HUES64 (cell line): Measurements from ENCODE around the gene ASTL.
"Not testable (repeated sequence)": the region's sequence is repeated elsewhere in the genome, so short reads cannot be mapped to it uniquely, and the experiment has no call there.

Experiments used
- H3K27ac ChIP-seq: 2 replicates; pipeline ENCODE4 v1.7.0; 2013; ENCODE audit warnings: low read depth, low read length, inconsistent platforms
- H3K27me3 ChIP-seq: 2 replicates; pipeline ENCODE4 v1.6.1; 2013; ENCODE audit warnings: mild to moderate bottlenecking, low read length; ENCODE audit not compliant: insufficient read depth
- H3K36me3 ChIP-seq: 2 replicates; pipeline ENCODE4 v1.6.1; 2013; ENCODE audit warnings: mild to moderate bottlenecking, low read length; ENCODE audit not compliant: insufficient read depth
- H3K4me1 ChIP-seq: 2 replicates; pipeline ENCODE4 v1.6.1; 2013; ENCODE audit warnings: mild to moderate bottlenecking, low read length, moderate library complexity; ENCODE audit not compliant: insufficient read depth
- H3K4me3 ChIP-seq: 2 replicates; pipeline ENCODE4 v1.5.1; 2013; ENCODE audit warnings: mild to moderate bottlenecking, low read length, moderate library complexity
- H3K9ac ChIP-seq: 2 replicates; pipeline ENCODE4 v1.6.1; 2013; ENCODE audit warnings: mild to moderate bottlenecking, low read depth, low read length
- H3K9me3 ChIP-seq: 2 replicates; pipeline ENCODE4 v1.6.1; 2013; ENCODE audit warnings: low read depth, low read length; ENCODE audit not compliant: insufficient read depth
- WGBS: fragments of 150-250, 120-280 bp; methylation state at CpG from one replicate; pipeline ENCODE4 v1.1.7; 2013; ENCODE audit warnings: missing lambda C conversion rate; 5-methylcytosine and 5-hydroxymethylcytosine counted together

ASTL gene

DNA sequence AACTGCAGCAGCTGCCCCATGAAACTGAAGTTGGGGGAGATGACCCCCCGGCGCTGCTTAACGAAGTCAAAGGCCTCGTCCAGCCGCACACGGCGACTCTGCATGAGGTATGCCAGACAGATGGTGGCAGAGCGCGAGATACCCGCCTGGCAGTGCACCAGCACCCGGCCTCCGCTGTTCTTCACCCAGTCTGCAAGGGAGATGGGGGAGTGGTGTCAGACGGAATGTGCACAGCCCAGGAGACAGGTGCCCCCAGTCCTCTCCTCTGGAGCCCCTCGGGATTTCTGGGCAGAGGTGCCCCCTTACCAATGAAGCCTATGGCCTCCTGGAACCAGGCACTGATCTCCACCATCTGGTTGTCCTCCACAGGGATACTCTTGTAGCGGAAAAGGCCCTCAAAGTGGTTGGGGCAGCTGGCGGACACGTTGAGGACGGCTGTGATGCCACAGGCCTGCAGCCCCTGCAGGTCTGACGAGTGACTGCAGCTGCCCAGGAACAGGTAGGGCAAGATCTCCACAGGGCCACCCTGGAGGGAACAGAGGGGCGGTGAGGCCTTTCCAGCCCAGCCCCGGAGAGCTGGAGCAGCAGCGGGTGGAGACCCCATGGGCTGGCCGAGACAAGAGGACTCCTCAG is 5.7 kb upstream of the ASTL start:
- Histone ChIP-seq H3K4me1 (peaks cover 25% of the 10 kb centered on the region), H3K9me3 (no peaks in the 10 kb centered on the region), H3K36me3 (no peaks in the 10 kb centered on the region), H3K27ac (no peak overlapping the region), H3K4me3 (peak overlapping the region; percentile 57), H3K9ac (peak overlapping the region; percentile 79), H3K27me3 (peaks cover 31% of the 10 kb centered on the region)
- WGBS = 81% methylated on average over 23 of the region's 23 CpGs

DNA sequence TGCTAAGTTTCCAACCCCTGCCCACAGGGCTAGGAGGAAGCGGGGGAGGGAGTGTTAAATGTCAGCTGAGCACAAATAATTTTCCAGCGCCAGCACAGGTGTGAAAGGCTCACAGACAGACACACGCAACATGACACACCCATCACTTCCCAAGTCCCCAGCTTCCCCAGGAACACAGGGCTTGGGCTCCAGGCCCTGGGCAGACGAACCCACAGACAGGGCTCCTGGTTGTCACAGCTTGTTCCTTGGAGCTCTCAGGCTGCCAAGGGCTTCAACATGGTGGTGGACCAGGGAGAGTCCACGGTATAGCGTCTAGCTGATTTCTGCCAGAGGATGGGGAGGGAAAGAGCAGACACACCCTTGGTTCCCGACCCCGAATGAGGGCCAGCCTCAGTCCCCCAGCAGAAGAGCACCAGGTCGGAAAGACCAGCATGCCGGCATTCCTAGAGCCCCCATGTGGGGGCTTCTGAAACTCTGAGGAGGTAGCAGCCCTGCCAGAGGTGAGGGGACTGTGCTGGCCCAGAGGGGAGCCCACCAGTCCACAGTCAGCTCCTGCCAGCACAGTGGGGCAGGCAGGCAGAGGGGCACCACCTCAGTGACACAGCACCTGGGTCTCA is 5.0 kb upstream of the ASTL start:
- Histone ChIP-seq H3K27me3 (peaks cover 31% of the 10 kb centered on the region), H3K36me3 (no peaks in the 10 kb centered on the region), H3K9ac (no peak overlapping the region), H3K4me3 (no peak overlapping the region), H3K4me1 (peaks cover 21% of the 10 kb centered on the region), H3K27ac (no peak overlapping the region), H3K9me3 (no peaks in the 10 kb centered on the region)
- 93% methylated on average over 10 of the region's 10 CpGs for WGBS

DNA sequence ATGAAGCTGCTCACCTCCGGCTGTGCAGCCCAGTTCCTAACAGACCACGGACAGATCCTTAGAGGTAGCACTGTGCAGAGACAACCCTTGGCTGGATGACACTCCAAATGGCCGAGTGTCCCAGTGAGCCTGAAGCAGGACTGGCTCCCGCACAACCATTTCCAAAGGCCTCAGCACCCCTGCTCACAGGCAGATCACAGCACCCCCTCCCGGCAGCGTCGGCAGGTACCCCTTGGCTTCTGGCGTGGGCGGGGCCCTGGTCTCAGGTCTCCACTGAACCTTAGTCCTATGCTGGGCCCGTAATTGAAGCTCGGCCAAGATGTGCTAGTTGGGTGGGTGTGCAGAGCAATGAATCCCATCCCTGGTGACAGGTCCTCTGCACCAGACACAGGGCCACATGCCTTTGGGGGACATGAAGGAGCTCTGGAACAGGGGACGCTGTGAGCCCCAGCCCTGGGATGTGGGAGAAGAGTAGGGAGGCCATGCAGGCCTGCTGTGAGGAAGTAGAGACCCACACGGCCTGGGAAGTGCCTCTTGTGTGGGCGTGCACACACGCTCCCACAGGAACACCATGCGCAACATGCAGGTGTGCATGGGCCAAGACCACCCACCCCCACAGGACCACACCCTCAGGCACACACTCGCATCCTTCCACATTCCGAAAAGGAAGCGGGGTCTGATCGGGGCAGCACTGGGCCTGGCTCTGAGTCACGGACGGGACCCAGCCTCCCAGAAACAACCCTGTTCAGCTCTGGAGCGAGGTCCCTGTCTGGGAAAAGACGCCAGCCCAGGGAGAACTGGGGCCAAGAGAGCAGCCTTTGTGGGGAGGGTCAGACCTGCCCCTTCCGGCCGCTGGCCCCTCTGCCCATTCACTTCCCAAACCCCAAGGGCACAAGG is 4.2 kb upstream of the ASTL start:
- Histone ChIP-seq H3K9ac (no peak overlapping the region), H3K9me3 (no peaks in the 10 kb centered on the region), H3K27me3 (peaks cover 31% of the 10 kb centered on the region), H3K4me3 (no peak overlapping the region), H3K27ac (no peak overlapping the region), H3K36me3 (no peaks in the 10 kb centered on the region), H3K4me1 (peaks cover 18% of the 10 kb centered on the region)
- WGBS = 94% methylated on average over 26 of the region's 26 CpGs

DNA sequence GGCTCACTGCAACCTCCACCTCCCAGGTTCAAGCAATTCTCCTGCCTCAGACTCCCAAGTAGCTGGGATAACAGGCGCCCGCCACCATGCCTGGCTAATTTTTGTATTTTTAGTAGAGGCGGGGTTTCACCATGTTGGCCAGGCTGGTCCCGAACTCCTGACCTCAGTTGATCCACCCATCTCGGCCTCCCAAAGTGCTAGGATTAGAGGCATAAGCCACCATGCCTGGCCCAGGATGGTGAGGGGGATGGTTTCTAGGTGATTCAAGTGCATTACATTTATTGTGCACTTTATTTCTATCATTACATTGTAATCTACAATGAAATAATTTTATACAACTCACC is 3.3 kb upstream of the ASTL start:
- H3K4me3 ChIP-seq, H3K27ac ChIP-seq, H3K36me3 ChIP-seq, H3K9ac ChIP-seq, H3K9me3 ChIP-seq: not testable (repeated sequence)
- WGBS = 90% methylated on average over 5 of the region's 5 CpGs
- H3K4me1 ChIP-seq = peaks cover 18% of the 10 kb centered on the region
- peaks cover 26% of the 10 kb centered on the region for H3K27me3 ChIP-seq

DNA sequence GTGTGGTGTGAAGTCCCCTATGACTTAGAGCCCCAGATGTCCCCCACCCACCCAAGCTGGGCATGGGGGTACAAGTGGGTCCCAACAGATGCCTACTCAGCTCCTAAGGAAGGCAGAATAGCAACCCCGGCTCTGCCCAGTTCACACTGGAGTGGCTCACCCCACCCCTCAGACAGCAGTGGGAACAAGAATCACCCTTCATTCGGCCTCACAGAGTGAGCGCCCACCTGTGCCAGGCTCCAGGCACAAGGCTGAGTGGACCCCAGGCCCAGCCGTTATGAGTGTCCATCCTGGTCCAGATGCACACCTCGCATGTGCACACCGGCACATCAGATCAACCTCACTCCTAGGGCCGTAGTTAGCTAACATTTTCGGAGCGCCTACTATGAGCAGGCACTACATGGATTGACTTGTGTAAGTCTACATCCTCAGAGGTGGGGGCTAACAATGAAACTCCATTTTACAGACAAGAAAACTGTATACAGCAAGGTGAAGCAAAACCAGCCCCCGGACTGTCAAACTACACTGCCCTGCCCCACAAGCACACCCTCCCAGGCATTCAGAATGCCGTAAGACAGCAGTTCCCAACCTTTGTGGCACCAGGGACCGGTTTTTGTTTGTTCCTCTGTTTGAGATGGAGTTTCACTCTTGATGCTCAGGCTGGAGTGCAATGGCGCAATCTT is 2.8 kb upstream of the ASTL start:
- no peak overlapping the region for H3K9ac ChIP-seq
- peaks cover 22% of the 10 kb centered on the region for H3K27me3 ChIP-seq
- WGBS = 93% methylated on average over 13 of the region's 13 CpGs
- H3K9me3 ChIP-seq = no peaks in the 10 kb centered on the region
- H3K27ac ChIP-seq = no peak overlapping the region
- H3K4me1 ChIP-seq = peaks cover 14% of the 10 kb centered on the region
- H3K36me3 ChIP-seq = no peaks in the 10 kb centered on the region
- H3K4me3 ChIP-seq = no peak overlapping the region

DNA sequence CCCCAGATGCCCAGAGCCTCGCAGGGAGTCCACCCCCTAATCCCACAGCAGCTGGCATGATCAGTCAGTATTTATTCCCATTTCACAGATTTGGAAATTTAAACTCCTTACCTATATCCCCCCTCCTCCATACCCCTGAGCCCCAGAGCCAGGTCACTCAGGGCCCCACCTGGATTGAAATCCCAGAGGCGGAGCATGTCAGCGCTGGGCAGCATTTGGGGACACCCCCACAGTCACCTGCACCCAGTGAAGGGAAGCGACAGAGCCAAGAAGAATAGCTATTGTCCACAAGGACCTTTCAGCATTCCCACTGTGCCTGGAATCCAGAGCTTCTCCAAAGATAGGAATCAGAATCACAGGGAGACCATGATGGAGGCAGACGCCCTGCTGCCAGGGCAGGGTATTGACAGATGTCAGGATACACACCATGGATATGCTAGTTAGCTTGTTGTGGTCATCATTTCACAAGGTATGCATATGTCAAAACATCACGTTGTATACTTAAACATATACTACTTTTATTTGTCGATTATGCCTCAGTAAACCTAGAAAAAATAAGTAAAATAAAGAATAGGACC is 968 bp upstream of the ASTL start:
- H3K4me3 ChIP-seq = no peak overlapping the region
- WGBS = 76% methylated on average over 7 of the region's 7 CpGs
- no peak overlapping the region for H3K9ac ChIP-seq
- H3K27me3 ChIP-seq = peaks cover 4% of the 10 kb centered on the region
- H3K4me1 ChIP-seq = 0 out of 2 replicates have a peak, but pooled peaks cover 5% of the 10 kb centered on the region
- H3K36me3 ChIP-seq = no peaks in the 10 kb centered on the region
- H3K9me3 ChIP-seq = no peaks in the 10 kb centered on the region
- no peak overlapping the region for H3K27ac ChIP-seq

DNA sequence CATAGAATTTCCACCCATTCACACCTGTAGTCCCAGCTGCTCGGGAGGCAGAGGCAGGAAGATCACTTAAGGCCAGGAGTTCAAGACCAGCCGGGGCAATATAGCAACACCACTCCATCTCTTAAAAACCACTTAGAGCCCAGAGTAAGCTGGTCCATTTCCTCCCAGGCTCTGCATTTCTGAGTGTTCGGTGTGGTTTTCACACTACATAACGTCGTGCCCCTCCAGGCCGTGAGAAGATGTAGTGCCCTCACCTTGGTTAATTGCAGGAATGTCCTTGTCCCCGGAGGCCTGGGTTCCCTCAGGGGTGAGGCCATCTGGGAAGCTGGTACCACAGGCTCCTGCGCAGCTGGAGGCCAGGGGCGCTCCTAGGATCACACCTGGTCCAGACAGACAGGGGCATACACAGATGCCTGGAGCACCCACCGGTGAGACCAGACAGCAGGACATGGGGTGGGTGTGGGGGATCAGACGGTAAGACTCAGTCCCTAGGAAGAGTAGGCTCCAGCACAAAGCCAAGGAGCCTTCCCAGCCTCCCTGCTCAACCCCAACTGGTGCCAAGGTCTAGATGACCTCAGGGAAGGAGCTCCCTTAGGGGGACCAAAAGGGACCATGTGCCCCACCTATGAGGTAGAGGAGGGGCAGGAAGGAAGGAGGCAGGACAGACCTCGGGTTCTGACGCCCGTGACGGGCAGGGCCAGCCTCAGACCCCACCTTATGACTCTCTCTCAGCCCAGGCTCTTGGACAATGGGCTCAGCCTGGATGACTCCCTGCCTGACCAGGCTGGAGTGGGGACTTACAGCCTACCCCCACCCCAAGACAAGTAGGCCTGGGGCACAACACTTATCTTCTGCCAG is 752 bp downstream of the ASTL start:
- H3K9me3 ChIP-seq = no peaks in the 10 kb centered on the region
- WGBS = 90% methylated on average over 15 of the region's 15 CpGs
- no peak overlapping the region for H3K4me3 ChIP-seq
- H3K27me3 ChIP-seq = no peaks in the 10 kb centered on the region
- H3K9ac ChIP-seq = no peak overlapping the region
- no peak overlapping the region for H3K27ac ChIP-seq
- H3K36me3 ChIP-seq = no peaks in the 10 kb centered on the region
- 0 out of 2 replicates have a peak, but pooled peaks cover 5% of the 10 kb centered on the region for H3K4me1 ChIP-seq

DNA sequence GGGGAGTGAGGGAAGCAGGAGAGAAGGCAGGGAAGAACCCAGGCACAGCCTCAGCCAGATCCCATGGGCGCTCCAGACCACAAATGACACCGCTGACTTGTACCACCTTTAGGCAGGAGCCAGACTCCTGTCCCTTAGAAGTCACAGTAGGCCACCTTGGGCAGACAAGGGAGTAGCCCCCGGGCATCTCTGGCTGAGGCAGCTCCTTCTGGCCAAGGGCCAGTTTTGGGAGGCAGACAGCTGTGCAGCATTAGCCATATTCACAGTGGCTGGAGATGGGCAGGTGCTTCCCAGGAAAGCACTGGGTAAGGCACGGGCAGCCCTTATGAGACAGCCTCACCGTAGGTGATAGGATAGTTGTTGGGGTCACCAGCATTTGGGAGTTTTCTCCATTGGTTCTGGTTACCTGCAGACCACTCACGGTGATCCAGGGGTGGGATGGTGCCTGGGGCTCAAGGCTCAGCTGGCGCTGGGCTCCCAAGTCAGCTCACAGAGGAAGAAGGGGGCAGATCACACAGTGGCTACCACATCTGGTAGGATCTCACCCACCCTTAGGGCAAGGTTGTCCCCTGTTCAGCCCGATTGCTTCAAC is 2.1 kb downstream of the ASTL start:
- no peaks in the 10 kb centered on the region for H3K9me3 ChIP-seq
- H3K4me3 ChIP-seq = no peak overlapping the region
- no peak overlapping the region for H3K27ac ChIP-seq
- H3K9ac ChIP-seq = no peak overlapping the region
- no peaks in the 10 kb centered on the region for H3K27me3 ChIP-seq
- 90% methylated on average over 8 of the region's 8 CpGs for WGBS
- 0 out of 2 replicates have a peak, but pooled peaks cover 5% of the 10 kb centered on the region for H3K4me1 ChIP-seq
- H3K36me3 ChIP-seq = no peaks in the 10 kb centered on the region

DNA sequence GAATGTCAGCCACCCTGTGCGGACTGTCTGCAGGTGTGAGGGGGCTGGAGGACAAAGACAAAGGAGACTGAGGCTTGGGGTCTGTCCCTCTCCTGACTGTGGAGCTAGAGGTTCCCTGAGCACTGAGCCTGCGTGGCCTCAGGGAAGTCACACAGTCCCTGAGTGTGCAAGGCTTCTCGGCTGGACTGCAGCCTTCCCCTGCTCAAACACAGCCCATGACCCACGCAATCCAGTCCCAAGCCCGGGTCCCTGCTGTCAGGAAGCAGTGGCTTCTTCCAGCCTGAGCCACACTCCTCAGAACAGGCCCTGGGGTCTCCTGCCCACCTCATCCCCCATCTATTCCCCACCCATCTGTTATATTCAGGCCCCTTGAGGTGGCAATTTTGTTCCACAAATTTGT is 2.7 kb downstream of the ASTL start:
- H3K27ac ChIP-seq = no peak overlapping the region
- no peak overlapping the region for H3K4me3 ChIP-seq
- H3K36me3 ChIP-seq = no peaks in the 10 kb centered on the region
- 0 out of 2 replicates have a peak, but pooled peaks cover 5% of the 10 kb centered on the region for H3K4me1 ChIP-seq
- no peaks in the 10 kb centered on the region for H3K27me3 ChIP-seq
- H3K9ac ChIP-seq = no peak overlapping the region
- 91% methylated on average over 5 of the region's 5 CpGs for WGBS
- H3K9me3 ChIP-seq = no peaks in the 10 kb centered on the region

DNA sequence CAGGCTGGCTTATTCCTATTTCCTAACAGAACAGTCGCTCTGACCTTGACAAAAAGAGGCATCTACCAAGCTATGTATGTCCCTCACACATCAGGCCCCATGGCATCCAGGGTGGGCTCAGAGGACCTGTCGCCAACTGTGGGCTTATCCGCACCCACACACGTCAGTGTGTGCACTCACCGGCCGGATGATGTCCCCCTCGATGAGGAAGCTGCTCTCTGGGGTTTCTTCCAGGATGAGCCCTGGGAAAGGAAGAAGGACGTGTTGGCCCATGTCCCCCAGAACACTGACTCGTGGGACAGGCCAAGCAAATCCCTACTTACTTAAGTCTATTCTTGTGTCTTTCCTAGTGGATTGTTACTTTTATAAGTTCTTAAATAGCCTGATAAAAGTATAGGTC is 3.1 kb downstream of the ASTL start:
- no peaks in the 10 kb centered on the region for H3K27me3 ChIP-seq
- WGBS = 89% methylated on average over 9 of the region's 9 CpGs
- no peak overlapping the region for H3K4me3 ChIP-seq
- no peak overlapping the region for H3K27ac ChIP-seq
- 0 out of 2 replicates have a peak, but pooled peaks cover 5% of the 10 kb centered on the region for H3K4me1 ChIP-seq
- H3K36me3 ChIP-seq = no peaks in the 10 kb centered on the region
- no peaks in the 10 kb centered on the region for H3K9me3 ChIP-seq
- no peak overlapping the region for H3K9ac ChIP-seq
